Adrenal gland (tissue), 12 donors: ENCODE results near the gene NXNL2. TPM values are rescaled to one million over a fixed set of nuclear protein-coding genes. Genes with fewer than 3 reads are reported as not detected.
A peak's percentile ranks its signal among the peaks of the same experiment; 100 is the strongest.

ENCODE experiments used
- DNase-seq, 7 donors: peaks; one replicate each; pipeline ENCODE4 v3.0.0-alpha.2; 2019 to 2020
- H3K27ac ChIP-seq, 5 donors: fragments of 200-600 bp; sonication (generic) in 4 of 5; 1 replicate in 3 of 5; 2 replicates in 2 of 5; pipeline versions ENCODE4 v1.5.1 to v1.8.0; 2016 to 2020; ENCODE audit warnings: mild to moderate bottlenecking in 1 of 5
- H3K27me3 ChIP-seq: fragments of 200-600 bp; 2 replicates; pipeline ENCODE4 v1.8.0; 2021
- H3K36me3 ChIP-seq, 2 donors: fragments of 200-600 bp; replicated peaks in 1 of 2; 1 replicate in 1 of 2; 2 replicates in 1 of 2; pipeline versions ENCODE4 v1.5.1 to v1.8.0; 2018 to 2022
- H3K4me1 ChIP-seq, 2 donors: fragments of 200-600 bp; replicated peaks in 1 of 2; 1 replicate in 1 of 2; 2 replicates in 1 of 2; pipeline versions ENCODE4 v1.5.1 to v1.8.0; 2018 to 2021
- H3K4me3 ChIP-seq, 4 donors: fragments of 200-600 bp; sonication (generic) in 3 of 4; one replicate each; pipeline ENCODE4 v1.5.1; 2016 to 2018
- H3K9me3 ChIP-seq, 3 donors: fragments of 200-600 bp; sonication (generic) in 1 of 3; replicated peaks in 1 of 3; 1 replicate in 2 of 3; 2 replicates in 1 of 3; pipeline versions ENCODE4 v1.5.1 to v1.8.0; 2016 to 2021
- CTCF ChIP-seq, 6 experiments: fragments of 450-650 bp in 4 of 6; fragments of 200-600 bp in 2 of 6; sonication (generic) in 1 of 6; IDR thresholded peaks; 1 replicate in 5 of 6; 2 replicates in 1 of 6; pipeline versions ENCODE4 v1.5.1 to v1.8.0; 2016 to 2021; ENCODE audit warnings: antibody characterized with exemption in 6 of 6, mild to moderate bottlenecking in 2 of 6, moderate library complexity in 1 of 6
- POLR2A ChIP-seq, 2 donors: fragments of 450-650 bp; IDR thresholded peaks; one replicate each; pipeline ENCODE4 v1.6.1; 2017; ENCODE audit warnings: antibody characterized with exemption in 2 of 2, mild to moderate bottlenecking in 2 of 2, moderate library complexity in 1 of 2
- WGBS, 4 donors: extraction: QIAGEN DNeasy Blood & Tissue Kit in 2 of 4; methylation state at CpG; one replicate each; pipeline versions ENCODE4 v1.1.5 to v1.1.7; 2013 to 2017; 5-methylcytosine and 5-hydroxymethylcytosine counted together
- intact Hi-C, 2 donors: fragments of 100-400 bp; cut with DNase I; formaldehyde crosslinking; loops; one replicate each; pipeline versions ENCODE4 v1.14.1 to v1.15.0; 2022 to 2023
- polyA plus RNA-seq, 3 donors: library from polyadenylated mRNA; stranded (reverse); fragments of 200-250 nt in 2 of 3; fragments of 350-450 nt in 1 of 3; fragmentation: Illumina TruSeq in 1 of 3; extraction: RNeasy Lipid Tissue Mini Kit (QIAGEN cat#74804) in 1 of 3; gene quantifications; one replicate each; pipeline ENCODE4 v1.2.3, GENCODE V29; 2013 to 2014
- total RNA-seq, 9 donors: library from RNA; depleted of rRNA in 4 of 9; stranded (reverse); fragments of >200 nt in 4 of 9; fragments of 120-200 nt in 1 of 9; fragmentation: NEBNext Ultra II Directional in 1 of 9; extraction: Animal tissue kit (Norgen Biotek cat#: 25700) in 1 of 9; gene quantifications; one replicate each; pipeline versions ENCODE4 v1.1.0 to v1.2.4, GENCODE V29; 2013 to 2023
- donor health status: healthy with polysubstance abuse.
- donor health status: Bipolar disorder and iron deficiency.
- donor health status: DM: yes; HTN: yes; CAD: no.
- donor health status: DM: no; HTN: no; CAD: no.
- donor health status: DM: no; HTN: no; CAD: no.
- donor health status: DM: yes; HTN: yes; CAD: no.

Gene NXNL2
- total and polyA plus RNA-seq, 12 donors: 0.20 to 0.57 (median 0.41) TPM; not detected in 8

DNA sequence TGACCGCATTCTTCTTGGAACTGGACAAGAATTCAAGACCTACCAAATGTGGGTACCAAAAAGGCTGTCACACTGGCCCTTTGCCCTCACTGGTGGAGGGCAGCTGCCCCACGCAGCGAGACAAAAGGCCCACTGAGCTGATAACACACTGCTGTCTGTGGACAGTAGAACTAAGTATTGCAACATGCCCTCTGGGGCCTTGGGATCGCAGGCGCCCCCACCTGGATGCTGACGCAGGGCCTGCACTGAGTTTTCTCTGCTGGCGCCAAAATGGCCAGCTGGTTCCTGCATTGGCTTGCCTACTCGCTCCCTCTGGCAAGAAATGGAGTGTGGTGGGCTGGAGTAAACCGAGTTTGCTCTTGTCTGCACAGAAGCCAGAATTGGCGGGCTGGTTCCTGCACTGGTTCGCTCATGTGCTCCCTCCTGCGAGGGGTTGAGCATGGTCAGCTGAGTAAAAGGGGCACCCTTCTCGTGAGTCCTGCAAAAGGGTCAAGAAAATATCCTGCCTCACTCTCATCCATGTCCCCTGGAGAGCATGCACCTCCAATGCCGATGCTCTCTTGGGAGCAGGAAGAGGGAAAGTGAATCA, 55.7 kb downstream of the NXNL2 start:
- Histone ChIP-seq H3K27ac (no peak overlapping the region), H3K4me3 (no peak overlapping the region), H3K36me3 (no peaks in the 10 kb centered on the region), H3K4me1 (peaks cover 0 to 3% of the 10 kb centered on the region in 2 donors), H3K9me3 (no peaks in the 10 kb centered on the region), H3K27me3 (no peaks in the 10 kb centered on the region)
- WGBS, 4 donors: 89 to 95% (median 91%) methylated on average over 10 to 14 of the region's 14 CpGs
- peak in 1 of 7 donors; percentile 41 for DNase-seq
- intact Hi-C loops: loop anchor here in 1 of 2 donors (5.0 to 10.0 kb wide), 2 partner anchors 154 to 412 kb away; no protein-coding TSS in a partner anchor
- TF ChIP-seq POLR2A (IDR thresholded peaks at IDR 0.05) (no peak), CTCF (IDR thresholded peaks at IDR 0.05) (no peak)

GRCh38 chr9:88593537-88594185, 58.7 kb downstream of the NXNL2 start:
- no peak for TF ChIP-seq POLR2A (IDR thresholded peaks at IDR 0.05)
- peak; percentile 72 to 84 (median 79) for TF ChIP-seq CTCF (IDR thresholded peaks at IDR 0.05)
- intact Hi-C loops: loop anchor here in 1 of 2 donors (5.0 to 10.0 kb wide), 2 partner anchors 151 to 409 kb away; no protein-coding TSS in a partner anchor

More at GRCh38 chr9:88593537-88594185, 58.7 kb downstream of the NXNL2 start:
- peak; percentile 66 to 85 (median 76) for DNase-seq
- Histone ChIP-seq H3K27ac (no peak overlapping the region), H3K4me3 (no peak overlapping the region), H3K4me1 (peaks cover 0 to 3% of the 10 kb centered on the region in 2 donors), H3K9me3 (no peaks in the 10 kb centered on the region), H3K36me3 (no peaks in the 10 kb centered on the region), H3K27me3 (no peaks in the 10 kb centered on the region)
- 23 to 33% (median 24%) methylated on average over 4 of the region's 4 CpGs for WGBS, 4 donors

Other genes with a start within 250 kb of the NXNL2 start
- gene SPIN1, start 146.7 kb upstream of the NXNL2 start, total RNA-seq: 10 to 100 TPM; 37.6 to 79.9 (median 61.1) TPM
- 10 to 100 TPM; 36.3 to 58.5 (median 55.0) TPM for gene SPIN1, start 146.7 kb upstream of the NXNL2 start, polyA plus RNA-seq